HG02763 (cell line): Measurements from ENCODE around the gene FAM216B.
"Not testable (repeated sequence)": the region's sequence is repeated elsewhere in the genome, so short reads cannot be mapped to it uniquely, and the experiment has no call there.

ENCODE experiments used
- ATAC-seq: cut with Tn5 transposase; IDR thresholded peaks from one replicate; pipeline ENCODE4 v1.9.1; 2021; ENCODE audit warnings: mild to moderate bottlenecking, moderate library complexity; ENCODE audit not compliant: unreplicated experiment

The FAM216B gene

DNA sequence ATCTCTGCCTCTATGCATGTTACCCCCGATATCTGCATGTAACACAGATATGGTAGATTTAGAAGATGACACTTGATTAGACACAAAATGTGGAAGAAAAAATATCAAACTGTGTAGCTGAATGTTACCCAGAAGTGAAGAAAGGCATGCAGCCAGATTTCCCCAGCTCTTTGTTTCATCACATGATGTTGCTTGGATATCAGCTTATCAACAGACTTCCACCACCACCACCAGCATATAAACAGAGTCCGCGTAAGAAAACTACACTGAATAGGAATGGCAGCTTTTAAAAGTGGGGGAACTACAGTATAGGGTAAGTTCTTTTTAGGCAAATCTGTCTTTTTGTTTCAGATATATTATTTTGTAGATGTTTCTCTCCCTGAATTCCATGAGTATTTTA, at the start of gene FAM216B:
Gene FAM216B, plus strand, starts transcription at position 233 of the 400 bp plus-strand sequence. CDS start 2,484 bp downstream, outside the sequence.
- ATAC-seq = no peak

DNA sequence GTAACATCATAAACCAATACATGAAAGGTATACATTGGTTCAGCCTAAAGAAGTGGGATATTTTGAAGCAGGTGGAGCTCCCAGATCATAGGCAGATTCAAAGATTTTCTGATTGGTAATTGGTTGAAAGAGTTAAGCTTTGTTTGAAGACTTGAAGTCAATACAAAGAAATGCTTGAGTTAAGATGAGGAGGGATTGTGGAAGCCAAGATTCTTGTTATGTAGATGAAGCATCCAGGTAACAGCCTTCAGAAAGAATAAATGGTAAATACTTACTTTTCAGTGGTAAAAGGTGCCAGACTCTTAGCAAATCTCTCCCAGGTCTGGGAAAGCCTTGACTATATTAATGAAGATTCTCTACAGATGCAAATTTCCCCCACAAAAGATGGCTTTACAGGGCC, 49.3 kb upstream of the FAM216B start:
- ATAC-seq = no peak

DNA sequence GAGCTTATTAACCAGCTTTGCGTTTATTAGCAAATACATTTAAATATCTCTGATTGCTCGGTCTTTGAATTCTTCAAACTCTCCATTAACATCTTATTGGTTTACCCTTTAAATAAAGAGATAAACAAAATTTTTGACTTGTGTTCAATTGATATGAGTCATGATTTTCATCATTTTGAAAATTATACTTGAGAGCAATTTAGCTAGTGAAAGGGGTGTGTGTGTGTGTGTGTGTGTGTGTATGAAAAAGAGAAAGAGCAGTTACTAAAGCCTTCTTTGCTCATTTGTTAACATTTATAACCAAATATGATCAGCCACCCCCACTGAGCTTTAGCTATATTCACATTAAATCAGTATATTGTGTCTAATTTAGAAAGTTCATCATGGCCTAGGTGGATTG, 48.3 kb upstream of the FAM216B start:
- ATAC-seq = no peak

DNA sequence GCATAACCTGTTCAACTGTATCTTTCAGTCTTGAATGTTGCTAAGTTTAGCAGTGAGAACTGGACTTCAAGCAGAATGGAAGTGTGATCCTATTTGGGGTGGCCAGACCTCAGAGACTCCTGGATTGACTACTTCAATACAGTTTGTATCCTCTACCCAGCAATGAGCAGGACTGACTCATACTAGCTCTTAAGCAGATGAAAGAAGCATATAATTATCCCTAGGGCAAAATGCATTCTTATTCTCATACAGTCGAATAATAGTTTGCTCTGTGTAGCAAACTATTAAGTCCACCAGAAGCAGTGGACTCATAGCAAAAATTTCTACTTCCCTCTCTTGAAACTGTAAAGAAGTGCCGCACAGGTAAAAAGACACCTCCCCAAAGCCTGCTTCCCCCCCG, 46.4 kb upstream of the FAM216B start:
- no peak for ATAC-seq

DNA sequence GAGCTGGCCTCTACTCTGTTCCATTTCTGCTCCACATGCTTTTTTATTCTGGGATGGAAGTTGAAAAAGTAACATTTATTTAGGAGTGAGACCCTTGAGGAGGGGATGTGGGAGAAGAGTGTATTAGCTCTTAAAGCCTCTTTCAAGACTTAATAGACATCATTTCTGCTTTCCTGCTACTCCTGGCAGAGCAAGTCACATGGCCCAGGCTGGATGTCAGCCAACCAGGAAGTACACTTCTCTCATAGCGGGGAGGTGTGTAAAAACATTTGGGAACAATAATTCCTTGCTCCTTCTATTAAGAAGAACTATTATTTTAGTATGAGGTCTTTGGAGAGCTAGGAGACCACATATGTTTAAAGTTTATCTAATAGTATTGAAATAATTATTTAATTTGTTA, 40.6 kb upstream of the FAM216B start:
- ATAC-seq = no peak

DNA sequence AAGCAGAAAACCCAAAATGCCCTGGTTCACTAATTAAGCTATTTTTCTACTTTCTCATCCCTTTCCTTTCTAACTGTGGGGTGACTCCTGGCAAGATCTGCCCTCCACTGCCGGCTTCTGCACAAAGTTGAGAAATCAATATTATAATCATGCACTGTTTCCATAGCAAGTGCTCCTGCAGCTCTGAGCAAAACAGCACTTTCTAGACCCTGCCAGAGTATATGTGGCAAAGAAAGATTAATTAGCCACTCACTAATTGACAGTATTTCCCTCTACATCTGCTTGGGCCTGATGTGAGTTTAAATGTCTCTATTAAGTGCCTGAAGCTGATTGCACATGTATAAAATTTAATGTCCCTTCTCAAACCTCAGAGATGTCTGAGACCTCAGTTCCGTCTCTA, 39.5 kb upstream of the FAM216B start:
- no peak for ATAC-seq

DNA sequence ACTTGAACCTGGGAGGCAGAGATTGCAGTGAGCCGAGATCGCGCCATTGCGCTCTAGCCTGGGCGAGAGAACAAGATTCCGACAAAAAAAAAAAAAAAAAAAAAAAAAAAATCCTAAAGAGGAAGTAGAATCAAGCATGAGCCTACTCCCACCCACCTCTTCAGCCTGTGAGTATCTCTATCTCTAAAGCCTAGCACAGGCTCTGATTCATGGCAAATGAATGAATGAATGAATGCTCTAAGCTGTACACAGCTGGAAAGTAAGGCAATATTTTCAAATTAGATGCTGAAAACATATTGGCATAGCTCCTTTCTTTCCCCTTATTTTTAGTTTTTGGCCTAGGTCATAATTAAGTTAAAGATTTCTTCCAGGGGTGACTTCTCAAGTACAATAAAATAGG, 35.7 kb upstream of the FAM216B start:
- ATAC-seq = no peak

DNA sequence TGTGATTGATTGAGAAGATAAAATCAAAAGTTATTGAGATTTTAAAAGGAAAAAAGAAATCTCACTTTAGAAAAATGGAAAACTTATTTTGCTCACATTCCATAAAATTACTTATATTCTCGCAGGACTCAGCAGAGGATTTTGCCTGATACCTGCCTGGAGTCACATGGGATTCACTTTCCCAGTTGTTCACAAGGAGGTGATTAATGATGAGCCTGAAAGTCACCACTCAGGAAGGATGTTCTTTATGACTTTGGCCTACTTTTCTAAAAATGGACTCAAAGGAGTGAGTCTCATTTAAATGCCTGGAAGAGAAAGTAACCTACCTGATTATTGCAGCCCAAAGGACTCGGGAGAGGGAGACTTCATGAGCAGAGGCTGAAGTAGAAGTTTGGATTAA, 34.5 kb upstream of the FAM216B start:
- ATAC-seq = no peak

DNA sequence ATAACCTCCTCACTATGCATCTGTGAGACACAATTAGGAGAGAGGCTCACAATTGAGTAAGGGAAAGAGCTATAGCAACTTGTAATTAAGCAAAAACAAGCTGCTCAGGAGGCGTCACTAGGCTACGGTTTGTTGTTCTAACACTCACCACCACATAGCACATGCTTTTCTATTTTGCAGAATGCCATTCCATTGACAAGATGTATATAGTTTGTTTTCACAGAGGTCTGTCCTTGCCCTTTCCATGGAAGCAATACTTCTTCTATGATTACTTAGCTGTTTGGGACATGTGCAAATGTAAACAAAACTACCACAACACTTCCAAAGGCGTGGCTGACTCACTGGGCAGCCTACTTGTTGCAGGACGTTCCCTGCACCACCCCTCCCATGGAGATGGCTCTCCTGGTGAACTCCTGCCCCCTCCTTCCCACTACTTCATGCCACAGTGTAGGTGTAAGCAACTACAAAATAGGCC, 33.9 kb upstream of the FAM216B start:
- ATAC-seq = no peak

DNA sequence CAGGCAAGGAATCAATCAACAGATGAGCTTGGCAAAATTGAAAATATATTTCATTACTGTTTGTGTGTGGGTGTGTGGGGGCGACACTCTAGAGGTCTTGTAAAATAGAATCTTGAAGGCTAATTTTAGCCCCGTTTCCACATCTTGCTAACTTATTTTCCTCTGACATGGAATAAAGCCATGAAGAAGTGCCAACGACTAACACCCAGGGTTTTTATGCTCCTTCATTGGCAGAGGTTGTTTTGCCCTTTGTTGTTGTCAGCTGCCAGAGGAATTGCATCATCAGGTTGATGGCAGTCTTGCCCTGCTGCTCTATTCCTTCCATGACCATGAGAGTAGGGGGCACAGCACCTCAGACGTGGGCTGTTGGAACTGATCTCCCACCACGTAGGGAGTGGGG, 30.6 kb upstream of the FAM216B start:
- no peak for ATAC-seq

DNA sequence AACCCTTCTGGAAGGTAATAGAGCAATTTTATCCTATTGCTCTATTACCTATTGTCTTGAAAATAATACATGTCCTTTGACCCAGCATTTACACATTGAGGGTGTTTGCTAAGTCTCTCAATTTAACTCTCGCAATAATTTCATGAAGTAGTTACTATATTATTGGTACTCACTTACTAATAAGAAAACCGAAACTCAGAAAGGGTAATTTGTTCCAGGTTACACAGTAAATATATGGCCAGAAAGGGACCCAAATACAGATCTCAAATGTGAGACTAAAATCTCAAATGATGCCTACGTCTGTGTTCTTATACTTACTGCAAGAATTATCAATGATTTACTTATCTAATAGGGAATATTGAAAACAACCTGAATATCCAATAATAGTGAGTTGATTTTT, 29.7 kb upstream of the FAM216B start:
- no peak for ATAC-seq

DNA sequence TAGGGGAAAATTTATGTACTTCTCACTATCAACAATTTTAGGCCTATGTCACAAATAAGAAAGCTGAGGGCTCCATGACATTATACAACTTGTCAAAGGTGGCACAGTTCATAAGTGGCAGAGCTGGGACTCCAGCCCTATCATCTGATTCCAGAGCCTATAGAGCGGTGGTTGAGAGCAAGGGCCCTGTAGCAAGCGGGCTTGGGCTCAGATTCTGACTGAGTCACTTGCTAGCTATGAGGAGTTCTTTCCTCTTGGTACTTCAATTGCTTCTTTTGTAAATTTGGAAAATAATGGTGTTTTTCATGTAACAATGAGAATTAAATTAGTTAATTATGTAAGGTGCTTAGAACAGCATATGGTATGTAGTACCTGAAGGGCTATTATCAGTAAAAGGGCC, 28.7 kb upstream of the FAM216B start:
- ATAC-seq = no peak

DNA sequence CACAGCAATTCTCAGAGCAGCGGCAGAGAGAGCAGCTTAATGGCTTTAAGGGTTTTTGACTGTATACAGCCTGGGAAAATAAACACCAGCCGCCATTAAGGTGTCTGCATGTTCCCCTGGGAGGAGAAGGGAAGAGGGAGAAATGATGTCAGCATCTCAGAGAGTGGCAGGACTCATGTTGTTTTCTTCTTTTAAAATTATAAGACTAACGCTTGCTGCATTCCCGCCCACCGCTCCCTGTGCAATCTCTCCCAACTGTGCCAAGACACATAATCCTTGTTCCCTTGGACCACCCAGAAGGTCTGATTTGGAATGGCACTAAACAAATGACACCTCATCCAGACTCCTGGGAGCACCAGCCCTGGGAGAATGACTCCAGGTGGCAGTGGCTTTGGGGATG, 27.7 kb upstream of the FAM216B start:
- no peak for ATAC-seq

DNA sequence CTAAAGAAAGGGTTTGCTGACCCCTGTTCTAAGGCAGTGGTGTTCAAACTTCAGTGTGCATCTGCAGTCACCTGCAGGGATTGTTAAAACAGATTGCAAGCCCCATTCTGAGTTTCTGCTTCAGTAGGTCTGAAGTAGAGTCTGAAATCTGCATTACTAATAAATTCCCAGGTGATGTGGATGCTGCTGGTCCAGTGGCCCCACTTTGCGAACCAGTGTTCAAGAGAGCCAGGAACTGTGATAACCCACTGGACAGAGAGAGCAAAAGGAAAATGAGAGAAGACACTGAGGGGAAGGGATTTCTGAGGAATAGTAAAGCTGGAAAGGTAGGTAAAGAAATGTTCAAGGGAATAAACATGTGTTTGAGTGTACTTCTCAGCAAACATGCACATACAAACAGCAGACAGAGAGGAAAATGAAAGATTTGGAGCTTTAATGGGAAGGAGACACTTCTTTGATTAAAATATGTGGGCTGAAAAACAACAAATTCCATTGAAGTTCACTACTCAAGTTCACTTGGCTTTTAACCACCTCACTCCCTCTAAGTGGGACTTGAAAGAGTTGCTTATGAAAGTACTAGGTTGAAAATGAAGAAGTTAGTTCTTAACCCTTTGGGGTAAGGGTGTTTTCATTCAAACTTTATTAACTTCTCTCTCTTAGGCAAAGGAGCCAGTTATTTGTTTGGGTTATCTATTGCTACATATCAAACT, 26.4 kb upstream of the FAM216B start:
- ATAC-seq = no peak

DNA sequence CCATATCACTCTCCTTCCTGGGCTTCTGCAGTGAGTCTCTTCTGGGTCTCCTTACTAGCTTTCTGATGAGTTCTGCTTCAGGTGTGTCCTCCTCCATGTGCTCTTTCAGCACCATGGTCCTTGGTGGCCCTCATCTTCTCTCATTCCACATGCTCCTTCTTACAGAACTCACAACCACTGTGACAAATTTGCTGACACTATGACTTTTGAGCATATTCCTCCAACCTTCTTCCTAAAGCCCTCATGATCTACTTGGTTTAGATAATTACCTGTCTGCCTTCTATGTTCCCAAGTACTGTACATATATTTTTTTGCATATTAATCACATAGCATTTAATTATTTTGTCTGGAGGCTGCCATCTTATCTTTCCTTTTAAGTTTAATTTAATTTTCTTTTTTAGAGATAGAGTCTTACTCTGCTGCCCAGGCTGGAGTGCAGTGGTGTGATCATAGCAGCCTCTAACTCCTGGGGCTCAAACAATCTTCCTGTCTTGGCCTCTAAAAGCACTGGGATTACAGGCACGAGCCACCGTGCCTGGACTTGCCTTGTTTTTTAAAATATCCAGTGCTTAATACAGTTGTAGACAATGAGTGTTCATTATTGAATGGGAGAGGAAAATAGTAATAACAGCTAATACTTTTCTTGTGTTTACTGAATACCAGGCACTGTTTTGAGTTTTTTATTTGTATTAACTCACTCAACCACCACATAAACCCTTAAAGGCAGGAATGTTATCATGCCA, 23.5 kb upstream of the FAM216B start:
- no peak for ATAC-seq

DNA sequence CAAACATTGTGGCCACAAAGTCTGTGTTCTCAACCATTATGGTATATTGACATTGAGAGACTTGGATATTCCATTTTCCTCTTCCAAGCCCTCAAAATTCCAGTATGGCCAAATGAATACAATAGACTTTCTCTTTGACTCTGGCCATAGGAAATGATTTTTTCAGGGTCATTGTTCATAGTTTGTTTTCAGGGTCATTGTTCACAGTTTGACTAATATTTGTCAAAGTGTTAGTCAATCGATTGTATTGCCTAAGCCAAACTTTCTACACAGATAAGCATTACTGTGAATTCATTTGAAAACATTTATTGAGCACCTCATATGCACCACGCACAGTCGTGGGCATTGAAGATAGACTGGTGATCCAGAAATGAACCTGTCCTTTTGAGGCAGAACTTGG, 22.9 kb upstream of the FAM216B start:
- no peak for ATAC-seq

DNA sequence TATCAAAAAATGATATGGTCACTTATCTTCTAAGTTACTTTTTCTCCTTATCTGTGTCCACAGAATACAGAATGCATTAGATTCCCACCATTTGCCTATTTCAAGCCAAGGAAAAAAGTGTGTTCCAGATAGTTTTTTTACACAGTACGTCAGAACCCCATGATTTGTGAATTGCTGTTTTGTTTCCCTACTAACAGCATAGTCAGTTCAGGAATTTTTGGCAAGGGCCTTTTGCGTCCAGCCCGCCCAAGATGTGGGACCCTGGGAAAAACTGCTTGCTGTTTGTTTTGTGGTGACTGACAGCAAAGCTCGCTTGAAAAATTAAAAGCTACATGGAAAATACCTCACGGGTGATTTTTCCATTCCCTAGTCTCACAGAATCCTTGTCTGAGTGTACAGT, 20.4 kb upstream of the FAM216B start:
- no peak for ATAC-seq

DNA sequence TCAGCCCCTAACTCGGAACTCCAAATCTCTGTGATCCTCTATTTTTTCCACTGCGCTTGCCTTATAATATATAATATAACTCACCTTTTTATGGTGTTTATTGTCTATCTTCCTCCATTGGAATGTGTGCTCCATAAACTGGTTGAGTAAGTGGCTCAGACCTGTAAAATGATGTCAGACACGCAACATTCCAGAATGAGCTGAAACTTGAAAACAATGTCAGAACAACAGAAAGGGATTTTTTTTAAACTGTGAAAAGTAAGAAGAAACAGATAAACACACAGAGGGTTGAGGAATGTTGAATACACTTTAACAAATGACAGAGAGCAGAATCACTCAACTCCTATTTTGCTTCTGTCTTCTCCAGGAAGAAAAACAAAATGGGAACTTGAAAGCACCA, 19.1 kb upstream of the FAM216B start:
- ATAC-seq = no peak

DNA sequence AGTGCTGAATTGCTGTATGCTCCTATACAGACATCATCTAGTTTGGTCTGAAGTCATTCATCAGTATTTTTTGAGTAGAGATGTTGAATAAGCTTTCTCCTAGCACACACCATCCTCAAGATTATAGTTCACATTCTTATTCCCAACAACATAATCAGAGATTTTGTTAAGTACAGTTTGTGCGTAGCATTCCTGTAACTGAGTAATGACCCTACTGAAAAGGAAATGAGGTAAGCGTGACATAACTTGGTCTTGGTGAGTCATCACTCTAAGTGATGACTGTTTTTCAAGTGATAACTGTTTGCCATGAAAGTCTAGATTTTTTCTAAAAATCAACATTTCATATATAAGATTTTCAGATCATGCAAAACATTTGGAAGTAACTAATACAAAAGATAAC, 18.5 kb upstream of the FAM216B start:
- no peak for ATAC-seq

DNA sequence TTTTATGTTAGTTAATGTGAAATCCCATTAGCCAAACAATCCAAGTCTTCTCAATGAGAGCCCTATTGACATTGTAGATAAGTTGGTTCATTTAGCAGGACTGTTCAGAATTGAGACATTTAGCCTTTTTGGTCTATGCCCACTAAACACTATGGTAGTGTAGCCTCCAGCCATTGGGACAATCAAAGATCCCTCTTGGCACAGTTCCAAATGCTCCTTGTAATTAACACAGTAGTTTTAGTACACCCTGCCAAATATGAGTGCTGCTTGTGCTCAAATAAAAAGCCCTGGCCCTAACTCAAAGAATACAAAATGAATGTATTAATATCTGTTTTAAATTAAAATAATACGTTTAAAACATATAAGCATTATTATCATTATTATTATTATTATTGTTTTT, 15.4 kb upstream of the FAM216B start:
- no peak for ATAC-seq

DNA sequence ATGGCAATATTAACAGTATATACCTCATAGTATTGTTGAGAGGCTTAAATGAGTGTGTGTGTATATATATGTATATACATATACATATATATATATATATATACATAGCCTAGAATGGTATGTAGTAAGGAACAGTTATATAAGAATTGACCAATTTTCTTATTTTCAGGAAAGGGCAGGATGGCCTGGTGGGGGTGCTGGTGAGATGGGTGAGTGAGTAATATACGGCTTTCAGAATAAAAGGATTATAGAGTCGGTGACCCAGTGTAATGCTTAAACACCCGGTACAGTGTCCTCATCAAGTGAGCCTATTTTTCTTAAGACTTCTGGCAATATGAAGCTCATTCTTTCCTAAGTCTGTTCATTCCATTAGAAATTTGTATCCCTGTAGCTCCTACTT, 11.7 kb upstream of the FAM216B start:
- ATAC-seq = no peak

DNA sequence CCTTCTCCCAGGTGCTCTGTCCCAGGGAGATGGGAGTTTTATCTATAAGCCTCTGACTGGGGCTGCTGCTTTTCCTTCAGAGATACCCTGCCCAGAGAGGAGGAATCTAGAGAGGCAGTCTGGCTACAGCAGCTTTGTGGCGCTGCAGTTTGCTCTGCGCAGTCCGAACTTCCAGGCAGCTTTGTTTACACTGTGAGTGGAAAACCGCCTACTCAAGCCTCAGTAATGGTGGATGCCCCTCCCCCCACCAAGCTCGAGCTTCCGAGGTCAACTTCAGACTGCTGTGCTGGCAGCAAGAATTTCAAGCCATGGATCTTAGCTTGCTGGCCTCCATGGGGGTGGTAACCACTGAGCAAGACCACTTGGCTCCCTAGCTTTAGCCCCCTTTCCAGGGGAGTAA, 4.8 kb upstream of the FAM216B start:
- ATAC-seq = not testable (repeated sequence)

DNA sequence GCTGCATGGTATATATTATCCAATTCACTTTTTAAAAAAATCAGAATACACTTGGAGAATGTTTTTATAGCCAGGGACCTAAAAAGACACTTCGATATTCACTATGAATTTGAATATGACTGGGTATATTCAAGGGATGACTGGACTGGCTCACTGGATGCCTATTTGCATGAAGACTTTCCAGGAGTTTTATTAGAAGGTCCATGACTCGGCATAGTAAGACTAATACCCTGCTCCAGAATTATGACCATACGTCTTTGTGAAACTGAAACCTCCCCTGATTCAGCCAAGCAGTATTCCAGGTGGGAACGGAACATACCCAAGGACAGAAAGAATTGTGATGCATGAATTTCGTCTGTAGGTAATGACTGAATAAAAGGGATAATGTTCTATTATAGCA, 3.9 kb upstream of the FAM216B start:
- ATAC-seq = no peak
